KG1 (cell line): Measurements from ENCODE around the gene PTPRM.

ENCODE experiments used
- DNase-seq: peaks from one replicate; lab custom pipeline; 2025; lab: John Stamatoyannopoulos, UW

Gene PTPRM

DNA sequence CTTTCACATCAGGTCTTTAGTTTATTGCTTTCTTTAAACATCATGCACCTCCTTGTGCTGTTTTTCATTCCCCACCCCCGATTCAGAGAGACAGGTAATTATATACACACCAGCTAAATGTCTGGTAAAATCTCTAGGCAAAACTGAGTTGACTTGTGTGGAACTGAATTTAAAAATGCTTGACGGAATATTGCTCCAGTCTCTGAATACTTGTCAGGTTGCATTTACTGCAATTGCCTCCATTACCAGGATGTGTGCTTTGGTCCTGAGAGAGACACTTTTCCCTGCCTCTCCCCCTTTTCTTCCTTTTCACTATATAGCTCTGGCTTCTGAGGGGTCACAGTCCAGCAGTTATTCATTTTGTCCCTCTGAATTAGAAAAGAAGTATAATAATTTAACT lies 104.0 kb downstream of the PTPRM start:
- DNase-seq = no peak

DNA sequence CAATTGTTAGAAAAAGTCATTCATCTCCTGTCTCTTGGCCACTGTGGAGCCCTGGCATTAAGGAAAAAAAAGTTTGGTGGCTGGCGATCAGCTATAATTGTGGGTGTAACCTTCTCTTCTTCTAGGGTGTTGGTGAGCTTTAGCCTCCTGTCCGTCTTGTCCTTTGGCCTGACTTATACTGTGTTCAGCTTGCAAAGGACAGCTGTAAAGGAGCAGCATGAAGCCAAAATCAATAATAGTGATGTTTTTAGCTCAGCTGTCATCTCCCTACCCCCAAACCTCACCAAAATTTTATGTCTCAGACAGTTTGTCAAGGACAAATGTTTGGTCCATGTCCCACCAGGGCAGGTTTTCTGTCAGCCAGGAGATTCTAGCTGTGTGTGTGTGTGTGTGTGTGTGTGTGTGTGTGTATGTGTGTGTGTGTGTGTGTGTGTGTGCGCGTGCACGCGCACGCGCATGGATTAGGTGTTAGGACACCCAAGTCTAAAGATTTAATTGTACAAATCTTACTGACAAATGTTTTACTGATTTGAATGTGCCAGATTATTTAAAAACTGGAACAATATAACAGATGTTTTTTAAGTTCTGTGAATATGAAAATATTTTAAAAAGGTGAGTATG lies 109.2 kb downstream of the PTPRM start:
- no peak for DNase-seq

DNA sequence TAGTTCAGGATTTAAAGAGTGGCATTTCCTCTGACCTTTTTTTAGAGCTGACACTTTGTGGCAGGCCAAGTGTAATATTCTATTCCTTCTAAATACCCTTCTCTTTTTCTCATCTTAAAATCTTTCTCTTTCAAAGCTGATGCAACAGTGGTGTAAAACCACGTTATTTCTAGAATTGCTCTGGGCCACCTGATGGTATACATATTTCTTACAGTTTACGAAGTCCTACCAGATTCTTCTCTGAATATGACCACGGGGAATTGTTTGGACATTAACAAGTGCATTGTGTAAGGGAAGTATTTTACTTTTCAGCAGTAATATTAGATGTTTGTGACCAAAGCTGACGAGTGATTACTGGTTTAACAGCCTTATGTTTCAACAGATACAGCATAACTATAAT lies 109.9 kb downstream of the PTPRM start:
- no peak for DNase-seq

DNA sequence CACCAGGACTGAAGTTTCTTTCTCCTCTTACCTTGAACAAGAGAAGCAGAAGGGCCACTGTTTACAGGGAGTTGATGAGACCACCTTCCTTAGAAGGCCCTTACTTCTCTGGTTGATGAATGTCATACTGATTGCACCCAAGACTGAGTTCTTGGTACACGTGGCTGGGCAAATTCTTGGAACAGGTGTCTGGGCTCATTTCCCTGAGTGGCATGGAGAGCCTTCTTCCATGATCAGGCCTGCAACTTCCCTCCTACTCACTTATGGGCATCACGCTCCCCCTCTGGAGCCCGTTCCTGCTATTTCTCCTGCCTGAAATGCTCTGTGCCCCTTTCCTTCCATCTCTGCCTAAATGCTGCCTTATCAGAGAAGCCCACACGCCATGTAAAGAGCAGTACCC lies 110.3 kb downstream of the PTPRM start:
- DNase-seq = no peak

DNA sequence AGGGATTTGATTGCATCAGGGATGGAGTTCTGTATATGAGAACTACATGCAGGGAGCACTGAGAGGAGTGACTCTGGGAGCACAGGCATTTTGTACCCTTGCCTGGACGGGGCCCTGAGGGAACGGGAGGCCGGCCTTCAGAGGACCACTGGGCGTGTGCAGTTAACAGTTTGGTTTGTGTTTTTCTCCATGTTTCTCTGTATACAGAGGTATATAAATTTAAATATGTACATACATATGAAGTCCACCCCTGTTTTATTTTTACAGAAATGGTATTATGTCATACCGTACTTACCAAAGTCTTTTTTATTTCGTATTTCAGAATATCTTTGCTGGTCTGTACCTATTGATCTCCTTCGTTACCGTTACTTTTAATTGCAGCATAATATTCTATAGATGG lies 111.3 kb downstream of the PTPRM start:
- DNase-seq = no peak

DNA sequence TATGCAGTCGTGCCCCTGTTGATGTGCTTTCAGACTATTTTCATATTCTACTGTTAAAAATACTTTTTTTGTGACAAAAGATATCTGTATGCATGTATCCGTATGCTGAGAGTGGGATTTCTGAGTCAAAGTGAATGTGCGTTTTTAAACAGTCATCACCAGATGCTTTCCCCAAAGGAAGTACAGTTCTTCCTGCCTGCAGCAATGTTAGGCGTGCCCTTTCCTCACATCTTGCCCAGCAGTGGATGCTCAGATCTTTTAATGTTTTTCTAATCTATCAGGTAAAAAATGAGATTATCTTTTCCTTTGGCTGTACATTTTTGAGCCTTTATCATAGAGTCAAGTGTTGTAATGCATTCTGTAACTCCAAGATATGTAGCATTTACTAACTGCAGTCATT lies 111.7 kb downstream of the PTPRM start:
- no peak for DNase-seq

DNA sequence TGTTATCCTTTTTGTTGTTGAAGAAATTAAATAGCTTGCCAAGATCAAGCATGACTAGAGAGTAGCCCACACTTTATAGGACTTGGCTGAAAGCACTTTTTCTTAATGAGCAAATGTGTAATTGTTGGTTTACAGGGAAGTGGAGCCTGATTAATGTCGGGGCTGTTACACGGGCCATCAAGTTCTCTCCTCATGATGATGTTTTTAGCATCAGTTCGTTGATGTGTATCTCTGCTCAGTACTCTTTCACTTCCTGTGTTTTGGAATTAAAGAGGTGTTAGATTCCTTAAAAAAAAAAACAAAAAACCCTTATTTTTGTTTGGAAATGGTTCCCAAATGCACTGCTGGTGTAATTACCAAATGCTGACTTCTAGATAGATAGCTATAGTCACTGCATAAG lies 114.2 kb downstream of the PTPRM start:
- DNase-seq = no peak

DNA sequence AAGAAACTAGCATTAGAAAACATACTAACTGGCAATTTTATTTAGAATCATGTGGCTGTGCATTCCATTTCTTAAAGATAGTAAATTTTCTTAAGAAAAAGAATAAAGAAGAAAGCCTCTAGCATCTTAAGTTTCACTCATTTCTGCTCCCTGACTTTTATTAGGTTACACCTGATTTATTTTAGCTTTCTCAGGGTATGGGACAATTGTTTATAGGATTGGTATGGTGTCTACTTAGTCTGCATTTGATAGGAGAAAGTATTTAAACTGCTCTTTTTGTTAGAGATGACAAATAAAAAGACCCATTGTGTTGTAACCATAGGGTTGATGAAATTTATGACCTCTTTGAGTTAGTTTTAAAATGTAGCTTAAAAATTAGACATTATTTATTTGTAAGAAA lies 115.2 kb downstream of the PTPRM start:
- DNase-seq = no peak

DNA sequence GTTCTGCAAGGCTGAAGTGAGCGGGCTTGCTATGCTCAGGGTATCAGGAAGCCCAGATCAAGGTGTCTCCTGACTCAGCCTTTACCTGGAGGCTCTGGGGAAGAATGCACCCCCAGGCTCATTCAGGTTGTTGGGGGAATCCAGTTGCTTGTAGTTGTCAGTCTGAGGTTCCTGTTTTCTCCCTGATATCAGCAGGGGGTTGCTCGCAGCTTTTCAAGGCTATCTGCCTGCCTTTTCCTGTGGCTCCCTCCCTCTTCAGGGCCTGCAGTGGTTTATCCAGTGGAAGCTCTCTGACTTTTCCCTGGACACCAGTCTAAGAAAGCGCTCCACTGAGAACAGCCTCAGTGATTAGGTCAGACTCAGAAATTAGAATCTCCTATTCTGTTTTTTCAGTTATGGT lies 116.6 kb downstream of the PTPRM start:
- DNase-seq = no peak

DNA sequence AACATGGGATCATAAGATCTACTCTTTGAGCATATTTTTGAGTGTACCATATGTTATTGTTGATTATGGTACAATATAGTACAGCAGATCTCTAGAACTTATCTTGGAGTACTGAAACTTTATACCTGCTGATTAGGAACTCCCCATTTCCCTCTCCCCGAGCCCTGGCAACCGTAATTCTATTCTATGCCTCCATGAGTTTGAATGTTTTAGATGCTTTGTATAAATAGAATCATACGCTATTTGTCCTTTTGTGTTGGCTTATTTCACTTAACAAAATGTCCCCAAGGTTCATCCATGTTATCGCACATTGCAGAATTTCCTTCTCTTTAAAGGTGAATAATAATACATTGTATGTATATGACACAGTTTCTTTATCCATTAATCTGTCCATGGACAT lies 117.2 kb downstream of the PTPRM start:
- no peak for DNase-seq

DNA sequence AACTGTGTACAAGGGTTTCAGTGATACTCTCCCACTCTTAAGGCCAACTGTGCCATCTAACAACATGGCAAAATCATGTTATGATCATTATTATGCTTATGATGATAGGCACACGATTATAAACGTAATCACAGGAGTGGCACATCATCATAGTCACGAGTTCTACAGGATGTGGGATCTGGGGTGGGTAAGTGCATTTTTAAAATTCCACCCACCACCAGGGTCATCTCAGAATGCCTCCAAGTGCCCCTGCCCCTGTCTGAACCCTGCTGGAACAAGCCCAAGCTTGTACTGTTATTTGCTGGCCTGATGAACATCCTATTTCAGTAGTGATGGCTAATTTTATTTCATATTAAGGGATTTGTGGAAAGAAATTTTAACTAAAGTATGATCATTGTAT lies 117.8 kb downstream of the PTPRM start:
- DNase-seq = no peak

DNA sequence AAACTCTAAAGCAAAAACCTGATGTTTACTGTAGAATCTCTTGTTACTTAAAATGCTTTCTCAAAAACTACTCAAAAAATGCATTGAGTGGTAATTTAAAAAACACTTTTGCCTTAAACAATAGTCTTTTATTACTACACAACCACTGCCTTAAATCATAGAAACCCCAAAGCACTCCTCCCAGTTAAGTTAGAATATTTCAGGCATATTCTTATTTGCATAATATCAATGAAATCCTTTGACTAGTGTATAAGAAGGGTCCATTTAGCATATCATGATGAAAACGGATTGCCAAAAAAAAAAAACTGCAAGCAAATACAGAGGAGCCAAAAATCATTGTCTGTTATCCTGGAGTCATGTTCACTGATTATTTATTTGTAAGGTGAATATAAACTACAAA lies 119.2 kb downstream of the PTPRM start:
- no peak for DNase-seq

DNA sequence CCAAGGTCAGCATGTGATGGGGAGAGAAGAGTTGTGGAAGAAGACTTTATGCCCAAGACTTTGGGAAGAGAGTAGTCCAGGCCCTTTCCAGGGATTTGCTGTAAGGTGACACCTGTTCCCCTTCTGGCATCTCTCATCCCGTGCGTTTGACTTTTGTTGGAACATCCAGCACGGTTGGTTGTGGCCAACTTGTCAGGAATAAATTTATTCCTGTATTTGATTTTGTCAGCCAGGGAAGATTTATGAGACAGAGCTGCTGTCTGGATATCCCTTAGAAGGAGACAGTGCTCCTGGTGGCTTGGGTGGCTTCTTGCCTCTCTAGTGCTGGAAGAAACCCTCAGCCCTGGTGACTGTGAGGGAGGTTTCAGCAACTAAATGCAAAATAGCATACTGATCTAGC lies 121.5 kb downstream of the PTPRM start:
- no peak for DNase-seq

DNA sequence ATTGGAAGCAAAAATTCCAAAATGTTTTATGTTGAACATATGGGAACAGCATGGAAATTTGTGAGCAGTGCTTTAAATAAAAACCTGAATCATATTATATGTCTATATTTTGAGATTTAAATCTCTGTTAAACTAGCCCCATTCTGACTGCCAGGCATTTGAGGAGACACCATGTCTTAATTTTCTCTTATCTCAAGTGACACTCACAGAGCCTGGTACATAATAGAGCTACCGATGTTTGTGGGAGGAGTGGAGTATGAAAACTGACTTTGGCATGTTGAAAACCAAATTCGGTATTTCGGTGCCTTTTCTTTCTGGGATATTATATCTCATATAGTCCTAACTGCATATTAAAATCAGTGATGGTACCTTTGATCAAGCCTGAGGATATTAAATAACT lies 124.1 kb downstream of the PTPRM start:
- no peak for DNase-seq

DNA sequence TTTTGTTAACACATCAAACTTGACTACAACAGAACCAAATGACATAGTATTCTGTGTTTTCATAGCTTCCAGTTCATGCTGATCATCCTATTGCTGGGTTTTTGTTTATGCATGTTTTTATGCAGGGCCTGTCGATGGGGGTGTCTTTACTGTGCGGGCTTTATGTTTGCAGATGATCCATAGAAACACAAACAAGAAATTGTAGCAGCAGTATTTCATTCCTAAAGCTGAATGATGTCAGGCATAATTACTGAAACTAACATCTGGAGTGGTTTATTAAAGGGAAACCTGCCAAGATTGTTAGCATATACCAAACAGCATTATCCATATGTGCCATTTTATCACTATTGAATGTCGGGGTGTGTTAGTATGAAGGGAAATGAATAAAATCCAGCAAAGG lies 129.7 kb downstream of the PTPRM start:
- no peak for DNase-seq

DNA sequence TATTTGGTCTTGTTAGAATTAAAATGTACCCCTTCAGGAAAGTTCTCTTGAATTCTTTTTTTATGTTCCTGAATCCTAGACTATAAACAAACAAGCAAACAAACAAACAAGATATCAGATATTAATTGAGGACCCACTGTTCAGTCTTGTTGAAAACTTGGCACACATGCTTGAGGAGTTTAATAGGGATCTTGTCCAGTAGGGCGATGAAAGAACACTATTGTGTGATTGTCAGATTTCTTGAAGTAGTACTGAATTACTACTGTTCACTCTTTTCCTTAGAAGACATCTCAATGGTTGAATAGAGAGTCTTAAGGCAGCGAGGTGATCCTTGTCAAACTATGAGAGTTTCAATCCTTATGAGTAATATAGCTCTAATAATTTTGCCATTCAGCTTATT lies 130.2 kb downstream of the PTPRM start:
- no peak for DNase-seq

DNA sequence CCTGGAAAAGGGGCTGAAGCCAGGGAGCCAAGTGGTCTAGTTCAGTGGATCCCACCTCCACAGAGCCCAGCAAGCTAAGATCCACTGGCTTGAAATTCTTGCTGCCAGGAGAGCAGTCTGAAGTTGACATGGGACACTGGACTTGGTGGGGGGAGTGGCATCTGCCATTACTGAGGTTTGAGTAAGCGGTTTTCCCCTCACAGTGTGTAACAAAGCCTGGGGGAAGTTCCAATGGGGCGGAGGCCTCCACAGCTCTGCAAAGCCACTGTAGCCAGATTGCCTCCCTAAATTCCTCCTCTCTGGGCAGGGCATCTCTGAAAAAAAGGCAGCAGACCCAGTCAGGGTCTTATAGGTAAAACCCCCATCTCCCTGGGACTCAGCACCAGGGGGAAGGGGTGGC lies 144.4 kb downstream of the PTPRM start:
- no peak for DNase-seq

DNA sequence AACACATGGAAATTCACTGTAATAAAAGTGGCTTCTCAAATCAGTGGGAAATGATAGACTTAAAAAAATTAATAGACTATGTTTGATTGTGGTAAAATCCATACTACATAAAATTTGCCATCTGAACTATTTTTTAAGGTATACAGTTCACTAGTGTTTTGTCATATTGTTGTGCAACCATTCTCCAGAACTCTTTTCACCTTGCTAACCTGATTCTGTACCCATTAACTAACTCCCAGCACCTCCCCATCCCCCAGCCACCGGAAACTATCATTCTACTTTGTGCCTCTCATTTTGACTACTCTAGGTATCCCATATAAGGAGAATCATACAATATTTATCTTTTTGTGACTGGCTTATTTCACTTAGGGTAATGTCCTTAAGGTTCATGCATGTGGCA lies 153.3 kb downstream of the PTPRM start:
- DNase-seq = no peak

DNA sequence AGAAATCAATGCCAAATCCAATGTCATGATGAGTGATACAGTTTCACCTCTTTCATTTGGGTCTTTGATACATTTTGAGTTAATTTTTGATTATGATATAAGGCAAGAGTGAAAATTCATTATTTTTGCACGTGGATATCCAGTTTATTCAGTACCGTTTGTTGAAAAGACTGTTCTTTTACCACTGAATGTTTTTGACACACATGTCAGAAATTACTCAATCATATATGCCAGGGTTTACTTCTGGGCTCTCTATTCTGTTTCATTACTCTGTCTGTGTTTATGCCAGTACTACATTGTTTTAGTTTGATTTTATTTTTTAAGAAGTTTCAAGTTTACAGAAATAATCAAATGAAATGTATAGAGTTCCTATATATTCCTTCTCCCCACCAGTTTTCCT lies 154.4 kb downstream of the PTPRM start:
- DNase-seq = no peak

DNA sequence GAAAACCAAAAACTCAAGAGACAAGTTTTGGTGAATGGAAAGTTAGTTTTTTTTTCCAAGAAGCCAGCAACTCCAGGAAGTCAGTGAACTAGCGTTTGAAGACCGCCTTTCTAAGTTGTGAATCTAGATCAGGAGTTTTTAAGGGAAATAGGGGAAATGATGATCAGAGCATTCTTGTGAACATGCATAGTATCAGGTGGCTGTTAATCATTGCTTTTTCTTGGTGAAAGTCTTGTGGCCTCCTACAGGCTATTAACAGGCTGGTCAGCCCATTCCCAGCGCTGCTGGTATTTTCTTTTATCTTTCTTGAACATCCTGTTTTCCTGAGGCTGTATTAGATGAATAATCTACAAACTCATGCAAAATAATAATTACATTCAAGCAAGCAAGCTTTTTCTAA lies 155.8 kb downstream of the PTPRM start:
- DNase-seq = no peak

DNA sequence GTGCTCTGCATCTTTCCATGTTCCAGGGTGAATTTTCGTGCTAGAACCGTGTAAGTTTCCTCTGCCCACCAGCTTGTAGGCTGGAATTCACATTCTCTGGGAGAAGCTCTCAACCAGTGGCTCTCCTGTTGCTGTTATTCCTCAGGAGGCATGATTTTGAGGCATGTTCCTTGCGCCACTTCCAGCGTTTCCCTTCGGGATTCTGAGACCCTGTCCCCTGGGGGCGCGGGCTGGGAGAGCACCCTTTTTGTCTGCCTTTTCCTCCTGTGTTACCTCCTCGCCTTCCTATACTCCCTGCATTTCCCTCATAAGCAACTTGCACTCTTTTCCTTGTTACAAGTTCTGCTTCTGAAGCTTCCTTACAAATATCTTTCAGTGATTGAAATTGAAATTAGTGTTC lies 156.4 kb downstream of the PTPRM start:
- no peak for DNase-seq

DNA sequence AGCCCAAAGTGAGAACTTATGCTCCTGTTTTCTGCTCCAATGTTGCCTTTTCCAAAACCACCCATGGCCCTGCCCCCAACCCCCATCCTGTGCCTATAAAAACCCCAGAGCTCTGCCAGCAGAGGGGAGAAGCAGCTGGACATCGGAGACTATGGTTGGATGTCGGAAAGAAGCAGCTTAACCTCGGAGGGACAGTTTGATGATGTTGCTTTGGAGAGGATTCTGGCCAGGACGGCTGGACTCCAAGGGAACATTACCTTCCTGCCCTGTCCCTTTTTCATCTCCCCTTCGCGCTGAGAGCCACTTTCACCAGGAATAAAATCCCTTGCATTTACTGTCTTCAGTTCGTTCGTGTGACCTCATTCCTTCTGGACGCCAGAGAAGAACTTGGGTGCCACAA lies 158.4 kb downstream of the PTPRM start:
- DNase-seq = no peak

DNA sequence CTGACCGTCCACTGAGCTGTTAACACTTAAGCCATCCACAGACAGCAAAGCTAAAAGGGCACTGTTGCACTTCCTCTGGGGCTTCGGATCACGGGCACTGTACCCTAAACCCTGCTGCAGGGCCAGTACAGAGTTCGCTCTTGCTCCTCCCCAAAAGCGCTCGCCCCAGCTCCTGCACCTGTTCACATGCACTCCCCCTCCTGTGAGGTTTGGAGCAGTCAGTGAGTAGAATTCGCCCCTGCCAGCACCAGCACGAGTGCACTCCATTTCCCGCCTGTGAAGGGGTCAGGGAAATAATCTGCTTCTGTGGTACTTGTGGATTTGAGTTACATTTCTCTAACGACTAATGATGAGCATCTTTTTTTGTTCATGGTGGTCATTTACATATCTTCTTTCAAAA lies 158.8 kb downstream of the PTPRM start:
- no peak for DNase-seq

DNA sequence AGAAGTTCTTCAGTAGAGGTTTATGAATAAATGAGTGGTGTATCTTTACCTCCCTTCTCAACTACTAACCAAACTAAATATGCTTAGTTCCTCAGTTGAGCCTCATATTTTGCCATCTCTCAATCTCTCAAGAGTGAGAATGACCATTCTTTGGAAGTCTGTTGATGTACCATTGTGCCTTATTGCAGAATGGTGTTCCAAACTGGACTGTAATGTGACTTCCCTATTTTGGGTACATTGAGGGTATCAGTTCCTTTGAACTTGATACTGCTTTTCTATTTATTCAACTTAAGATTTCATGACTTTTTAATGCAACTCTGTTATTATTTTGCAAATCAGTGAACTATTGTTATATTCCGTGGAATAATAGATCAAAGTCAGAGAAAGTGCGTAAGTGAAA lies 159.4 kb downstream of the PTPRM start:
- no peak for DNase-seq
